Muscle layer of colon (tissue), 2 donors: ENCODE data around the gene FLCN.

Source experiments
- H3K27ac ChIP-seq: one replicate; pipeline ENCODE4 v1.7.0; 2013; ENCODE audit warnings: low read depth, mild to moderate bottlenecking, low read length, moderate library complexity
- H3K27me3 ChIP-seq, 2 donors: one replicate each; pipeline ENCODE4 v1.7.0; 2013; ENCODE audit warnings: low read length in 2 of 2, mild to moderate bottlenecking in 2 of 2; ENCODE audit not compliant: insufficient read depth in 2 of 2, control insufficient read depth in 1 of 2
- H3K36me3 ChIP-seq: one replicate; pipeline ENCODE4 v1.7.0; 2013; ENCODE audit warnings: mild to moderate bottlenecking, low read length; ENCODE audit not compliant: insufficient read depth
- H3K4me1 ChIP-seq: one replicate; pipeline ENCODE4 v1.7.0; 2013; ENCODE audit warnings: mild to moderate bottlenecking, low read length; ENCODE audit not compliant: insufficient read depth
- H3K4me3 ChIP-seq, 2 donors: one replicate each; pipeline ENCODE4 v1.7.0; 2013; ENCODE audit warnings: low read length in 2 of 2, low read depth in 1 of 2, mild to moderate bottlenecking in 1 of 2, moderate library complexity in 1 of 2
- H3K9ac ChIP-seq: one replicate; pipeline ENCODE4 v1.7.0; 2013; ENCODE audit warnings: low read length
- H3K9me3 ChIP-seq: one replicate; pipeline ENCODE4 v1.7.0; 2013; ENCODE audit warnings: mild to moderate bottlenecking, low read length
- donor health status: abdominal sarcoma.
- donor health status: Adenocarcinoma of cecum.

The FLCN gene

GRCh38 chr17:17172001-17172939 lies 64.7 kb downstream of the FLCN start:
- no peaks in the 10 kb centered on the region for H3K9me3 ChIP-seq
- no peak overlapping the region for H3K4me3 ChIP-seq
- H3K27ac ChIP-seq: no peak overlapping the region
- no peak overlapping the region for H3K9ac ChIP-seq
- H3K4me1 ChIP-seq: no peaks in the 10 kb centered on the region
- no peaks in the 10 kb centered on the region for H3K27me3 ChIP-seq
- H3K36me3 ChIP-seq: peaks cover 82% of the 10 kb centered on the region

- Histone ChIP-seq H3K36me3 (peaks cover 82% of the 10 kb centered on the region), H3K4me3 (no peak overlapping the region), H3K27me3 (no peaks in the 10 kb centered on the region), H3K4me1 (no peaks in the 10 kb centered on the region), H3K9ac (no peak overlapping the region), H3K9me3 (no peaks in the 10 kb centered on the region), H3K27ac (no peak overlapping the region)
Observed at GRCh38 chr17:17171186-17171585, 65.8 kb downstream of the FLCN start.

GRCh38 chr17:17170346-17170985 lies 66.5 kb downstream of the FLCN start:
- H3K27me3 ChIP-seq: no peaks in the 10 kb centered on the region
- H3K9ac ChIP-seq: no peak overlapping the region
- no peaks in the 10 kb centered on the region for H3K9me3 ChIP-seq
- H3K4me1 ChIP-seq: no peaks in the 10 kb centered on the region
- no peak overlapping the region for H3K4me3 ChIP-seq
- peaks cover 82% of the 10 kb centered on the region for H3K36me3 ChIP-seq
- H3K27ac ChIP-seq: no peak overlapping the region

GRCh38 chr17:17169396-17169795 lies 67.6 kb downstream of the FLCN start:
- Histone ChIP-seq H3K27ac (no peak overlapping the region), H3K4me3 (no peak overlapping the region), H3K9ac (no peak overlapping the region), H3K27me3 (no peaks in the 10 kb centered on the region), H3K9me3 (no peaks in the 10 kb centered on the region), H3K36me3 (peaks cover 82% of the 10 kb centered on the region), H3K4me1 (no peaks in the 10 kb centered on the region)

- peaks cover 72% of the 10 kb centered on the region for H3K36me3 ChIP-seq
- H3K4me1 ChIP-seq: no peaks in the 10 kb centered on the region
- H3K9ac ChIP-seq: no peak overlapping the region
- no peak overlapping the region for H3K27ac ChIP-seq
- H3K9me3 ChIP-seq: no peaks in the 10 kb centered on the region
- no peaks in the 10 kb centered on the region for H3K27me3 ChIP-seq
- no peak overlapping the region for H3K4me3 ChIP-seq
Observed at GRCh38 chr17:17168401-17168800, 68.6 kb downstream of the FLCN start.

GRCh38 chr17:17167986-17168385 lies 69.0 kb downstream of the FLCN start:
- no peaks in the 10 kb centered on the region for H3K9me3 ChIP-seq
- no peak overlapping the region for H3K4me3 ChIP-seq
- no peaks in the 10 kb centered on the region for H3K27me3 ChIP-seq
- peaks cover 69% of the 10 kb centered on the region for H3K36me3 ChIP-seq
- H3K27ac ChIP-seq: no peak overlapping the region
- no peak overlapping the region for H3K9ac ChIP-seq
- no peaks in the 10 kb centered on the region for H3K4me1 ChIP-seq

GRCh38 chr17:17167356-17167755 lies 69.6 kb downstream of the FLCN start:
- Histone ChIP-seq H3K27ac (no peak overlapping the region), H3K36me3 (peaks cover 69% of the 10 kb centered on the region), H3K4me3 (no peak overlapping the region), H3K9me3 (no peaks in the 10 kb centered on the region), H3K9ac (no peak overlapping the region), H3K4me1 (no peaks in the 10 kb centered on the region), H3K27me3 (no peaks in the 10 kb centered on the region)

GRCh38 chr17:17166446-17166845 lies 70.5 kb downstream of the FLCN start:
- H3K27me3 ChIP-seq: no peaks in the 10 kb centered on the region
- H3K4me3 ChIP-seq: no peak overlapping the region
- H3K9me3 ChIP-seq: no peaks in the 10 kb centered on the region
- no peak overlapping the region for H3K9ac ChIP-seq
- H3K36me3 ChIP-seq: peaks cover 69% of the 10 kb centered on the region
- H3K4me1 ChIP-seq: no peaks in the 10 kb centered on the region
- no peak overlapping the region for H3K27ac ChIP-seq

GRCh38 chr17:17165666-17166308 lies 71.2 kb downstream of the FLCN start:
- Histone ChIP-seq H3K9ac (no peak overlapping the region), H3K36me3 (peaks cover 75% of the 10 kb centered on the region), H3K4me1 (no peaks in the 10 kb centered on the region), H3K27ac (no peak overlapping the region), H3K9me3 (no peaks in the 10 kb centered on the region), H3K4me3 (no peak overlapping the region), H3K27me3 (no peaks in the 10 kb centered on the region)

- Histone ChIP-seq H3K27ac (no peak overlapping the region), H3K4me1 (no peaks in the 10 kb centered on the region), H3K9ac (no peak overlapping the region), H3K4me3 (no peak overlapping the region), H3K27me3 (no peaks in the 10 kb centered on the region), H3K36me3 (peaks cover 76% of the 10 kb centered on the region), H3K9me3 (no peaks in the 10 kb centered on the region)
Observed at GRCh38 chr17:17164676-17165075, 72.3 kb downstream of the FLCN start.

GRCh38 chr17:17164156-17164555 lies 72.8 kb downstream of the FLCN start:
- Histone ChIP-seq H3K4me3 (no peak overlapping the region), H3K4me1 (no peaks in the 10 kb centered on the region), H3K9me3 (no peaks in the 10 kb centered on the region), H3K27ac (no peak overlapping the region), H3K27me3 (no peaks in the 10 kb centered on the region), H3K9ac (no peak overlapping the region), H3K36me3 (peaks cover 76% of the 10 kb centered on the region)
